GM18526 (cell line): ENCODE measurements around the gene ACAD11.

Experiments
- POLR2A ChIP-seq: IDR thresholded peaks from 3 replicates; pipeline ENCODE4 v1.6.1; 2011; ENCODE audit not compliant: insufficient read length; ENCODE audit errors: extremely low read depth

ACAD11 gene, protein sequence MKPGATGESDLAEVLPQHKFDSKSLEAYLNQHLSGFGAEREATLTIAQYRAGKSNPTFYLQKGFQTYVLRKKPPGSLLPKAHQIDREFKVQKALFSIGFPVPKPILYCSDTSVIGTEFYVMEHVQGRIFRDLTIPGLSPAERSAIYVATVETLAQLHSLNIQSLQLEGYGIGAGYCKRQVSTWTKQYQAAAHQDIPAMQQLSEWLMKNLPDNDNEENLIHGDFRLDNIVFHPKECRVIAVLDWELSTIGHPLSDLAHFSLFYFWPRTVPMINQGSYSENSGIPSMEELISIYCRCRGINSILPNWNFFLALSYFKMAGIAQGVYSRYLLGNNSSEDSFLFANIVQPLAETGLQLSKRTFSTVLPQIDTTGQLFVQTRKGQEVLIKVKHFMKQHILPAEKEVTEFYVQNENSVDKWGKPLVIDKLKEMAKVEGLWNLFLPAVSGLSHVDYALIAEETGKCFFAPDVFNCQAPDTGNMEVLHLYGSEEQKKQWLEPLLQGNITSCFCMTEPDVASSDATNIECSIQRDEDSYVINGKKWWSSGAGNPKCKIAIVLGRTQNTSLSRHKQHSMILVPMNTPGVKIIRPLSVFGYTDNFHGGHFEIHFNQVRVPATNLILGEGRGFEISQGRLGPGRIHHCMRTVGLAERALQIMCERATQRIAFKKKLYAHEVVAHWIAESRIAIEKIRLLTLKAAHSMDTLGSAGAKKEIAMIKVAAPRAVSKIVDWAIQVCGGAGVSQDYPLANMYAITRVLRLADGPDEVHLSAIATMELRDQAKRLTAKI

DNA sequence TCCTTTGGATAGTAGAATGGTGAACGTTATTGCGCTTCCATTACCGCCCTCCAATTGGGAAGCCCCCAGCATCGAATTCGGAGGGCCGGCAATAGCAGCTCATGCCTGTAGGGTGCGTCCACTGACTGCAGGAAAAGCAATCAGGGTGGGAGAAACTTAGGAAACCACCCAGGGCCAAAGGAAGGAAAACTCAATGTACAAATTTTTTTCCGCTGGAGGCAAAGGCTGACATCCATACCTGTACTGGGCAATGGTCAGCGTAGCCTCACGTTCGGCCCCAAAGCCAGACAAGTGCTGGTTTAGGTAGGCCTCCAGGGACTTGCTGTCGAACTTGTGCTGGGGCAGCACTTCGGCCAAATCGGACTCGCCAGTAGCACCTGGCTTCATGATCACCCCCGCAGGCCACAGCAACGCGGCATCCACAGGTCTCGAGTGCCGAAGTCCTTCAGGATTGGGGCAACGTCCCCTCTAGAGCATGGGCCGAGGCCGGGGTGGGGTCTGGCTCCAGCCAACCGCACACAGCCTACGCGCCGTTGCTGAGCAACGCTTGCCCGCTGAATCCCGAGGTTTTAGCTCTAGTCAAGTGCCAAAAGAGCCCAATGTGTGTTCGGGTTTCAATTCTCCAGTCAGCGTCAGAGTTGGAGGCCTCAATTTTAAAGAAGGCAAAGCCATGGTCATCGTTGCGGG, at the start of gene ACAD11:
Gene ACAD11 (minus strand): TSS at position 445 of the 687 bp plus-strand sequence. CDS start 58 bp downstream, at position 387.
- TF ChIP-seq POLR2A = no peak

DNA sequence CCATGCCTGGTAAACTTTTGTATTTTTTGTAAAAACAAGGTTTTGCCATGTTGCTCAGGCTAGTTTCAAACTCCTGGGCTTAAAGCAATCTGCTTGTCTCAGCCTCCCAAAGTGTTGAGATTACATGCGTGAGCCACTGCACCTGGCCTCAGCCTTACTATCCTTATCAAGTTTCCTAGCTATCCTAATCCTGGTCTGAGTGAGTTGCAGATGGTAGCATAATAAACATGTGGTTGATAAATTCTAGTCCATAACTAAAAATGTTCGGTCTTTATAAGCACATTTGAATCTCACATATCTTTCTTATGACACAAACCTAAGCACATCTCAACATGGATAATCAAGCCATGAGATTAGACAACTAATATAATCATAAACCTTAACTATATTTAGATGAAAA, 44.1 kb upstream of the ACAD11 start:
- no peak for TF ChIP-seq POLR2A

DNA sequence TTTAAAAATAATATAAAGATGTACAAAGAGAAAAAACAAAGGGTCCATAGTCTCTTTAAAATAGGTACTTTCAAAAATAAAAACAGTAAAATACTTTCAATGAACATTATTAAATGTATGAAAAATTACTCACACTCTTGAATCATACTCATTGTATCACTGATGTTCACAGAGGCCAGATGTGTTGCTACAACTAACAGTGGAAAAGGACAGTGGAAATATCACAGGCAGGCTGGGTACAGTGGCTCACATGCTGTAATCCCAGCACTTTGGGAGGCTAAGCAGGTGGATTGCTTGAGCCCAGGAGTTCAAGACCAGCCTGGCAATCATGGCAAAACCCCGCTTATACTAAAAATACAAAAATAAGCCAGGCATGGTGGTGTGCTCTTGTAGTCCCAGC, 35.8 kb upstream of the ACAD11 start:
- TF ChIP-seq POLR2A = no peak

DNA sequence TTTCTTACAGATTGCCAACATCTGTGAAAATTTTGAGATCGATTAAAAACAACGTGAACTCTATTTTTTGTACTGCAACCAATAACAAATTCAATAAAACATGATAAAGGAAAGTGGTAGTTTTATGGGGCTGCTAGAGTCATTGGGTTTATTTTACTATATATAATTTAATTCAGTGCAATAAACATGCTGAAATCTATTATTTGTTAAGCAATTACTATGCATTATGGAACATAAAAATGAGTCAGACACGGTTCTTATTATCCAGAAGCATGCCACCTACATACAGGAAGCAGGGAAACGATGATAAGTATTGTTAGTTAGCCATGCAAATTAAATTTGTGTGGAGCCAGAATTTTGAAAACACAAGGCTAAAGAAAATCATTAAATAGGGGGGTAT, 35.4 kb upstream of the ACAD11 start:
- no peak for TF ChIP-seq POLR2A

DNA sequence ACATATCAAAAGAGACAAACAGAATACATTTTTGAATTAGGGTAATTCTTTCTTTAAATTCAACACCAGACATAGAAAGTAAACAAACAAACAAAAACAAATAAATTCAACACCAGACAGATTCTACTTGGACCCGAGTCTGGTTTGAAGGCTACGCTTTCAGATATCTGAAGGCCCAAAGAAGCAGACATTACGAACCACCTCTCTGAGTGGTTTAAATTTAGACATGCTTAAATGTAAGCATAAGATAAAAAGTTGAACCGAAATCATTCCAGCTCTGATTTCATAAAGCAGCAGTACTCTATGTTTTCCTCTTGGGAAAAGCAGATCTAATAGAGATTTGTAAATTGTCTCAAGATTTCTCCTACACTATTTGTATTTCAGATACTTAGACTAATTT, 30.4 kb upstream of the ACAD11 start:
- TF ChIP-seq POLR2A = no peak

DNA sequence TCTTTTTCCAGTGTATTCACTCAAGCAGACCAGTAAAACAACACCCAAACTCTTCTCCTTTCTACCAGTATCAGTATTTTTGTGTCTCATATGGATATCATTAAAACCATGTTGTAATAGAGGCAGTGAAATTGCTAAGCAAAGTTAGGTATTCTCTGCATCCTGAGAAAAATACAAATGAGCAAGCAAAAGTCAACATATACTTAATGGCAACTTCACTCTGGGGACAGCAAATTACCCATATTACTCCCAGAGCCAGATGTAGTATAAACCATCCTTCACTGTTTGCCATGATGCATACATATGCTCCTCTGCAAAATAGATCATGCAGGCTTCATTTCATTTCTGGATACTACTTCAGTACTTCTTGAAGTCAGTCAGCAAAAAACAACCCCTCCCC, 22.6 kb upstream of the ACAD11 start:
- TF ChIP-seq POLR2A = no peak

DNA sequence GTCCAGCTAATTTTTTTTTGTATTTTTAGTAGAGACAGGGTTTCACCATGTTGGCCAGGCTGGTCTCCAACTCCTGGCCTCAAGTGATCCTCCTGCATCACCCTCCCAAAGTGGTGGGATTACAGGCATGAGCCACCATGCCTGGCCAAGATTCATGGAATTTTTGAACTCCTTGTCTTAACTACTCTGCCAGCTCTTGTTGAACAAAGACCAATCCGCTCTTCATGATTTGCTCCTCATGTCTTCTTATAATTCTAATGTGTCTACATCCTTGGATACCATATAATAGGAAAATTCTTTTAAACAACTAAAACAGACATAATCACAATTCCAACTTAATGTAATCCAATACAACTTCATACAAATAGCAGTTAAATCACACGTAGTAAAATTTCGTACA, 21.8 kb upstream of the ACAD11 start:
- TF ChIP-seq POLR2A = no peak

DNA sequence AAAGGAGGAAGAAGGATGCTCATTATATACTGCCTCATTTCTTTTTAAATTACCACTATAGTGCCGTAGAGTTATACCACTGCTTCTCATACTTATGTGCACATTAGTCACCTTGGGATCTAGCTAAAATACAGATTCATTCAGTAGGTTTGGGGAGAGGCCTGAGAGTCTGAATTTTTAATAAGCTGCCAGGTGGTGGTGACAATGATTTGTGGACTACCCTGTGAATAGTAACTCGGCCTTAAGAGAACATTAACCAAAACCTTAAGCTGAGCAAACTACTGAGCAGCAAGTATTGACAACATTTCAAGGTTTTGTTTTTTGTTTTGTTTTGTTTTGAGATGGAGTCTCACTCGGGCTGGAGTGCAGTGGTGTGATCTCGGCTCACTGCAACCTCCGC, 20.3 kb upstream of the ACAD11 start:
- TF ChIP-seq POLR2A = no peak

DNA sequence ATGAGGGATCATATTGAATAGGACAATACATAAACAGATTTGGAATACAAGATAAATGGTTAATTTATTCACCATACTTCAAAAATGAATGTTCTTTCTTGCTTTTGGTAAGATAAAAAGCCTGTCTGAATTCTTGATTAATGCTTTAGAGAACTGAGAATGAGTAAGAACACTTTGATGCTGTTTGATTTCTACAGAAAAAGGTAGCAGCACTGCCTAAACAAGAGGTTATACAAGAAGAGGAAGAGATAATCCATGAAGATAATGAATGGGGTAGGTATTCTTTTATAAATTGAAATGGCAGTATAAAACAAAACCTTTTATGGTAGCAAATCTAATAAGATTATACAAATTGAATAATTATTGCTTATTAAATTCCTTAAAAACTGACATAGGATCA, 15.8 kb upstream of the ACAD11 start:
- TF ChIP-seq POLR2A = no peak

DNA sequence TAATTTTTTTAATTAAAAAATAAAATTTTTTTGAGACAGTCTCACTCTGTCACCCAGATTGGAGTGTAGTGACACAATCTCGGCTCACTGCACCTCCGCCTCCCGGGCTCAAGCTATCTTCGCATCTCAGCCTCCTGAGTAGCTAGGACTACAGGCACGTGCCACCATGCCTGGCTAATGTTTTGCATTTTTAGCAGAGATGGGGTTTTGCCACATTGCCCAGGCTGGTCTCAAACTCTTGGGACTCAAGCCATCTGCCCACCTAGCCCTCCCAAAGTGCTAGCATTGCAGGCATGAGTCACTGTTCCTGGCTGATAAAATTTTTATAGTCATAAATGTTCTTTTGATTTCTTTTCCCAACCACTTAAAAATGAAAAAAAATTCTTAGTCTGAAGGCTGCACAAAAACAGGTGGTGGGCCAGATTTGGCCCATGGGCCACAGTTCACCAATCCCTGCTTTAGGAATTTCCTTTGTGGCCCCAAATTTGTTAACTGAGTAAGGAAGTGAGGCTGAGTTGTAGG, 9.7 kb upstream of the ACAD11 start:
- TF ChIP-seq POLR2A = no peak

DNA sequence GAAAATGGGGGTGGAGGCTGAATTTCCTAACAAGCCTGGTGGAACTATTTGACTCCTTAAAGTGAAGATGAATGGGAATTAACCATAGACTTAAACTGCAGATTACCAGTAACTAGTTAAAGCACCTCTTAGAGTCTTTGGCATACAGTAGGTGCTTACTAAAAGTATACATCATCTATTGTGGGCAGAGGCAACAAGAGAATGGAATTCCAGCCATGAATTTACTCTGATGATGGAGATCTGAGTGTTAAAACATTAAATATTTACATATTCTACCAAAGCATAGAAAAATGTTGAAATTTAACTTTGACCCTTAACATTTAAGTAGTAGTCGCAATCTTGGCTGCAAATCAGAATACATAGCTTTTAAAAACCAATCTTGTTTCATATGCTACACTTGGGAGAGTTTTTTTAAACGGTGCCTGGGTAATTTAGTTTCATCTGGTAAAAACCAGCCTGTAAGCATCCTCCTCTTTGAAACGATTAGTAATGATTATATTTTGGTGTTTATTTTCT, 5.7 kb upstream of the ACAD11 start:
- TF ChIP-seq POLR2A = no peak

DNA sequence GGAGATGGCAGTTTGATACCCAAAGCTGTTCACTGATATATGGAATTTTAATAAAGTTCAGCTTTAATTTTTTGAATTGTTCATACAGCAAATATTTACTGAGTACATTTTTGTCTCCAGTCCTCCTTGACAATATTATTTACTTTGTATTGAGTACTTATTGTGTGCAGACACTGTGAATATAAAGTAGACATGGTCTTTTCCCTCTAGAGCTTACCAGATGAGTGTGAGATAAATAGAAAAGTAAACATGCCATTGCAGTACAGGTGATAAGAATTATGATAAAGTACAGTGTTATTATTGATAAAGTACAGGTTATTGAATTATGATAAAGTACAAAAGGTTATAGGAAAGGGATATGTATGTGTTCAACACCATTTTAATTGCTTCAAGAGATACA, 2.6 kb upstream of the ACAD11 start:
- TF ChIP-seq POLR2A = no peak

DNA sequence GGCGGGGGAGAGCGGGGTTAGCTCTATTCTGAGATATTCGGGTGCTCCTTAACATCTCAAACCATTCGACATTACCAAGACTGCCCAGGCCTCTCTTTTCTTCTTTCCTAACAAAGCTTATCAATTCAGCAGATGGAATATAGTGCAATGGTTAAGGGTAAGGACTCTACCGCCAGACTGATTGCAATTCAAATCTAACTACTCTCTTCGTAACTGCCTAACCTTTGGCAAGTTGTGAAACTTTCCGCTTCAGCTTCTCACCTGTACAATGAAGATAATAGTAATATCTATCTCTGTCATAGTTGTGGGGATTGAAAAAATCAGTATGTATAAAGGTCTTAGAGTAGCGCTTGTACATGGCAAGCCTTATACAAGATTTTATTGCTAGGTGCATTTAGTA, 1.5 kb upstream of the ACAD11 start:
- TF ChIP-seq POLR2A = no peak

DNA sequence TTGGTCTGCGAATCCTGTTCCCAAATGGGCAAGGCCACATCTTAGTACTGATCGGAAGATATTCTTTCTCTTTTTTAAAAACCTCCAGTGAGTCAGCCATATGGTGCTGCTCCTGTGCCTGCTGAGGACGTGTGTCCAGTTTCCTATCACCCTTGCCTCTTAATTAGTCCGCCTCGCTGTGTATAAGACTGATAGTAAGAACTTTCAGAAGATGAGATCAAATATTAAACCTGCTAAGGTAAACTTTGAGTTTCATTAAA, 1.1 kb upstream of the ACAD11 start:
- TF ChIP-seq POLR2A = no peak

DNA sequence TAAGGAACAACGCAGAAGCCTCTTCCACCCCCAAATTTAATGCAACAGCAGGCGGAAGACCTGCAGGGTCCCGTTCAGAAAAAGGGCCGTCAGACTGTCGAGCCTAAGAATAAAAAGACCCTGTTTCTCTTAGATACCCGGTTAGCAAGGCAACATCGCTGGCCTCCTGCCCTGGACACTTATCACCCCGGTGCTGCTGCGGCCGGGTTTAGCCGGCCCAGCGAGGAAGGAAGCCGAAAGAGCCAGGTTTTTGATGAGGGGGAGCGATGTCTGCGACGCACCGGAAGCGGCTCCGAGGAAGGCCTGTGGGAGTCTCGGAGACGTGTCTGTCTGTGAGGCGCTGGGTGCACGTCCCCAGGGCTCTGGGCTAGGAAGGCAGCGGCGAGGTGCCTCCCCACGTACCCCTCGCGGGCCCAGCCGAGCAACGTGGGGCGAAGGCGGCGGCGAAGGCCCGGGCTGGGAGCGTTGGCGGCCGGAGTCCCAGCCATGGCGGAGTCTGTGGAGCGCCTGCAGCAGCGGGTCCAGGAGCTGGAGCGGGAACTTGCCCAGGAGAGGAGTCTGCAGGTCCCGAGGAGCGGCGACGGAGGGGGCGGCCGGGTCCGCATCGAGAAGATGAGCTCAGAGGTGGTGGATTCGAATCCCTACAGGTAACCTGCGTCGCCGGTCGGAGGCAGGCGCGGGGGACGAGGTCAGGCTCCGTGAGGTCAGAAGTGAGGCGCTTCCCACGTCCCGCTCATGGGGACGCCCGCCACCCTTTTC, 622 bp upstream of the ACAD11 start, which contains the start of gene UBA5:
Gene UBA5 (plus strand): TSS at position 278 of the 759 bp plus-strand sequence. CDS start 209 bp downstream, at position 487.
- peak; percentile 87 for TF ChIP-seq POLR2A

DNA sequence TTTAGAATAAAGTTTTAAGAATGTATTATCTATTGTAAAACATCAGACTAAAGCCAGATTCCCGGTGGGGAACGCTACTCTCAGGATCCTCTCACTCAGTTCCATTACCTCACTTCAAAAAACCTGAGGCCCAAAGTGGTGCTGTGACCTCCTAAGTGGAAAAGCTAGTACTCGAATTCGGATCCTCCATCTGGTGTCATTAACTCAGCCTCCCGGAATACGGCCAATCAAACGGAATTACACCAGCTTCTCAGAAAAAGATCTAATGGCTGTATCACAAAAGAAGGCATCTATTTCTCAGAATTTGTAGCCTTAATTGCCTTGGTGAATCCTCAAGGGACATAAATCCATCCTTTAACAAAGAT, 627 bp downstream of the ACAD11 start:
- TF ChIP-seq POLR2A = no peak
